HG03103 (cell line): ENCODE data around the gene MAP1LC3A.

Source experiments
- ATAC-seq: cut with Tn5 transposase; IDR thresholded peaks from one replicate; pipeline ENCODE4 v1.9.1; 2021; ENCODE audit warnings: low read depth; ENCODE audit not compliant: unreplicated experiment

The MAP1LC3A gene

DNA sequence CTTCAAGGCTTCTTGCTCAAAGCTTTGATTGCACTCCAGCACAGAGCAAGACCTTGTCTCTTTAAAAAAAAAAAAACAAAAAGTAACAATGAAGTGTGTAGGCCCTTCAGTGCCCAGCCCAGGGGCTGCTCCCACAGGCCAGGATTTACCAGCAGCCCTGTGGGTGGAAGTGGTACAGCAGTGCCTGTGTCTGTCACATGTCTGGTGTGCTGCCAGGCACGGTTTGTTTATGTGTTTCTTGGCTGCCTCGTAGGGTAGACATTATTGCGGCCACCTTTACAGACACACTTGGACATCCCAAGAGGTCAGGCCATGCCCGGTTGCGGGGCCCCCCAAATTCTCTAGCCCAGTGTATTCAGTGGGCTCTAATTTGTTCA lies 29.6 kb upstream of the MAP1LC3A start:
- no peak for ATAC-seq

DNA sequence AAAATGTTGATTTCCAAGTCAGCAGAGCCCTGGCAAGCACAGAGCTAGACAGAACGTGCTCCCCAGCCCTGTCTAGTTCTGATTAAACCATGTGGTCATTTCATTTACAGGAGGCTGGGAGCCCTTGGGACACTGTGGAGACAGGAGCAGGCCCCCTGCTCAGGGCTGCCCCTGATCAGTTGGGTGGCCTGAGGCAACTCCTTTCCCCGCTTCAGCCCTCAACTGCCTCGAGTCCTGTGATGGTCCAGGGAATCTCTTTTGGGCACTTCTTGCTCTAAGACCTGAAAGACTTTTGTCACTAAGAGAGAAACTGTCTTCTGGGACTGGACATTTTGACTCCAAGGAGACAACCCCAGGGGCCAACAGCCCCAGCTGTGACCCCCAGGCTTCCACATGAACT lies 28.8 kb upstream of the MAP1LC3A start:
- ATAC-seq, result no peak

DNA sequence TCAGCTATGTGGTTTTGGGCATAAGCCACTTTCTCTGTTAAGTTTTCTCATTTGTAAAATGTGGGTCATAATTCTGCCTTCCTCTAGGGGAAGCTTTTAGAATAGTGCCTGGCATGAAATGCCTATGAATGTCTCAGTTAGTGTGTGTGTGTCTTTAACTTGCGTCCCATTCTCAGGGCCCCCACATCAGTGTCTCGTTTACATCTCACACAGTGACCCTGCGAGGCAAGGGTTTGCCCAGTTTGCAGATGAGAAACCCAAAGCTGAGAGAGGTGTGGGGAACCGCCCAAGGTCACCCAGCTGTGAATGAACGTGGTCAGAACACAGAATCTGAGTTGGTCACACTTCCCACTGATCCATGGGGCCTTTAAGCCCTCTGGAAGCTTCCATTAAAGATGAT lies 28.2 kb upstream of the MAP1LC3A start:
- no peak for ATAC-seq

DNA sequence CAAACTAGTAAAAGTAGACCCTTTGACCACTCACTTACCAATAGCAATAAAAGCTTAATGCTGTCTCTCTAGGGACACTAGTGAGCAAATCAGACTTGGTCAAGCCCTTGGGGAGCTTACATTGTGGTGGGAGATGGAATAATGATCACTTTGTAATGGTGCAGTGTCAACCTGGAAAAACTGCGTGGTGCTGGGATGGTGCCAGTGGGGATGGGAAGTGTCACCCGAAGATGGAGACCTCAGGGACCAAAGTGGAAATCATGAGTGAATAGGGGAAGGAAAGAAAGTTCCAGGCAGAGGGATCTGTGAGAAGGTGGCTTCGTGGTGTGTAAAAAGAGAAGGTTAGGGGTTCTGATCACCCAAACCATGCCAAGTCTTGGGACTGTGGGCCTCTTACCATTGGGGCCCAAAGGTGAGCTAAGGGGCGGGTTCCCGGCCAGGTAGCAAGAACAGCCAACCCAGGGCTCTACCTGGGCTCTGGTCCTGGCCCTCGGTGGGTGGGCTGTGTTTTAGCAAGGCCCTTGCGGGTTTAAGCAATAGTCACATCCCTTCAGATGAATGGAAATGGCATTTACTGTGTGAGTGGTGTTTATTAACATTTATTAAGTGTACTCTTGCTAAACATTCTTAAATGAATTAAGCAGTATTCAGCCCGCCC lies 26.8 kb upstream of the MAP1LC3A start:
- ATAC-seq, result no peak

DNA sequence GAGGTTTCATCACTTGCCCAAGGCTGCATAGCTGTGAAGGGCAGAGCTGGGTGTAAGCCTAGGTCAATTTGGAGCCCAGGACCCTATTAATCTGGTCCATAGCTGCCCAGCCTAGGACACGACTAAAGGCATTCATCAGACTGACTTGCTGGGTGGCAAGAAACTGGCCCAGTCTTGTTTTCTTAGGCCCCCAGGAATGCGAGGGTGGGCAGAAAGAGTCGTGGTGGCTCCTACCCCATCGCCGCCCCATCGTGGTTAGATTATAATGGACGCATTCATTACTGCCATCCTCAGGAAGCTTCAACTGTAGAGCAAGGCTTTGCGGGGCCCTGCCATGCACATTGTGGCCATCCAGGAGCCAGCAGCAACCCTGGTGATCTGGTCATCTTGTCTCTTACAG lies 26.2 kb upstream of the MAP1LC3A start:
- ATAC-seq, result no peak

DNA sequence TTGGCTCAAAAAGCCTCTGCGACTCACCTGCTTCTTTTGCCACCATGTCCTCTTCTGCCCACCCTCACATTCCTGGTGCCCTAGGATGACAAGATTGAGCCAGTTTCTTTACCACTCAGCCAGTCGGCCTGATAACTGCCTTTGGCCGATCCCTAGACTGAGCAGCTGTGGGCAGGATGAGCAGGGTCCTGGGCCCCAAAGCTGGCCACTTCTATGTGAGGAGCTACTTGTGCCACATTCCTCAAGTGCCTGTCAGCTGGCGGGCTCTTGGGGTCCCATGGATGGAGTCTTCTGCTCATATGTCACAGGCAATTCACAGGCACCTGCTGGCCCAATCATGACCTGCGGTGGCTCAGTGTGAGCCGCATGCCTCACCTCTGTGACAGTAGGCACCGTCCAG lies 25.8 kb upstream of the MAP1LC3A start:
- no peak for ATAC-seq

DNA sequence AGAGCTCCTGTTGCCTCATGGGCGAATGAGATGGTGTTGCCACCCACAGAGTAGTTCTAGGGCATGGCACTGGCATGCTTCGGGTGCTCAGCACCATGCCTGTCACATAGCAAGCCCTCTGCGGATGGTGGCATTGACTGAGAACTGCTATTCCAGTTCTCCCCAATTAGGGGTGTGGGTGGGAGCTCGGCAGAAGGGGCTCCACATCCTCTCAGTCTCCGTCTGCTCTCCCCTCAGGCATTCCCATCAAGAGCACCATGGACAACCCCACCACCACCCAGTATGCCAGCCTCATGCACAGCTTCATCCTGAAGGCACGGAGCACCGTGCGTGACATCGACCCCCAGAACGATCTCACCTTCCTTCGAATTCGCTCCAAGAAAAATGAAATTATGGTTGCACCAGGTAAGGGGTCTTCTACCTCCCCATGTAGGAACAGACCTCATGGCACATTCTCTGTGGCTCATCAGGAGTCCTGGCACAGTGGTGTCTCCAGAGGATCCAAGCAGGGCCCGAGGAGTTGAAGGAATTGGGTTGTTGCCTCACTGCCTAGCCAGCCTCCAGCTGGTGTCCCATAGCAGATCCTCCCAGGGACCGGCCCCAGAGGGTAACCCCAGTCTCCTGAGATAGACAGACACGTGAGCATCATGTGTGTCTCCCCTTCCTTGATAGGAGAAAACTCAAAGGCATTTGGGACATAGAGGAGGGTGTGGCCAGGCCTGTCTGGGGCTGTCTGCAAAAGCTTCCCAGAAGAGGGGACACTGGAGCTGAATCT lies 23.9 kb upstream of the MAP1LC3A start:
- no peak for ATAC-seq

DNA sequence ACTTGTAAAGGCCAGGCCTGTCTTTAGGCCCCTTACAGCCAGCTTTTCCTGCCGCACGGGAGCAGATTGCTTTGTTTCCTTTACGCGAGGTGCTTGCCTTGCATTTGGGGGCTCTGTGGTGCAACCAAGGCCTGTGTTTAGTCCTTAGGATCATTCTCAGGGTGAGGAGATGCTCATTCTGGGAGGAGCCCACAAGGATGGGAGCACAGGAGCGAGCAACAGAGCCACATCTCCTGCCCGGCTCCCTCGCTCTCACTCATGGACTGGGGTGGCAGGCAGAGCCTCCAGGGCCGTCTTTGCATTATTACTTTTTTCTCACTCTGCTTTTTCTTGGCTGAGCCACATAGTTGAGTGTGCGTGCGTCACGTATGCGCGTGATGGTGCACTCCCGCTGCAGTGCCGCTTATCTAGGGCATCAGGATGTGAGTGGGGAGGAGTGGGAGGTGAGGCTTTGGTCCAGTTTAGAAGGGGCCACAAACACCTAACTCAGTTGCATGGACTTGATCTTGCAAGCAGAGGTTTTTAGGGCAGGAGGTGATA lies 23.1 kb upstream of the MAP1LC3A start:
- ATAC-seq, result no peak

DNA sequence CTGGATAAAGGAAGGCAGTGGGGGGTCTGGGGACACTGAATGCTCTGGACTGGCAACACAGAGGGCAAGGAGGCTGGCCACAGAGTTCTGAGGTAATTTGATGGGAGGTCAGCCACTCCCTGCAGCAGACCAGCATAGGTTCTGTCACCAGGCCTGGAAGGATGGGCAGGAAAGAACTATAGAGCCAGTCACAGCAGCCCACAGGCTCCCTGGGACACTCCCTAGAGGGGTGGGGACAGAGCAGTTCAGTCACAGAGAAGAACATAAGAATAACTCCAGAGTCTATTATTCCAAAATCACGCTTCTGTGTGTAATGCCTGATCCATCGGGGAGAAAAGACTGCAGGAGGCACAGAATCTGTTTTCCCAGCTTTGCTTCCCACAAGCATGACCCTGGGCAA lies 22.7 kb upstream of the MAP1LC3A start:
- no peak for ATAC-seq

DNA sequence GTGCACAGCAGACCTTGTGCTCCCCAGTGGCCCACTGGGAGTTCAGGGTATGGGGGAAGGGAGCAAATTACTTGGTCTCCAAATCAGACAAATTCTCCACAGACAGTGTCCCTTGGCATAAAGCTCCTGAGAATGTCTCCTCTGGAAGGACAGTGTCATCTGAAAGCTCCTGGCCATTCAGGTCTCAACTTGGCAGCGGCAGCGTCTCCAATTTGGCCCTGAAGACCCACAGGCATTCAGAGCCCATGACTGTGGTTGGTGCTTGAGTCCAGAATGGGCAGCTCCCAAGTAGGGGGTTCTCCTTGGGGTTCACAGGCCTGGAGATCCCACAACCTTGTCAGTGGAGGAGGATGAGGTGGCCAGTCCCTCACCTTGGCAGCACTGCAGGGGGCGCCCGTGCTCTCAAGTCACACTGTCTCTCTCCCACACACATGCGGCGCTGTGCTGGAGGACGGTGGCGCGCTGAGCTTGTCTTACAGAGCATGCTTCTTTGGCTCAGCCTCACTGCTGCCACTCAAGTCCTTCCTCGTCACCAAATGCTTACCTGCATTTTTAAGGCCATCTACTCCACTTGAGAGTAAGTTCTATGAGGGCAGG lies 21.6 kb upstream of the MAP1LC3A start:
- ATAC-seq, result no peak

DNA sequence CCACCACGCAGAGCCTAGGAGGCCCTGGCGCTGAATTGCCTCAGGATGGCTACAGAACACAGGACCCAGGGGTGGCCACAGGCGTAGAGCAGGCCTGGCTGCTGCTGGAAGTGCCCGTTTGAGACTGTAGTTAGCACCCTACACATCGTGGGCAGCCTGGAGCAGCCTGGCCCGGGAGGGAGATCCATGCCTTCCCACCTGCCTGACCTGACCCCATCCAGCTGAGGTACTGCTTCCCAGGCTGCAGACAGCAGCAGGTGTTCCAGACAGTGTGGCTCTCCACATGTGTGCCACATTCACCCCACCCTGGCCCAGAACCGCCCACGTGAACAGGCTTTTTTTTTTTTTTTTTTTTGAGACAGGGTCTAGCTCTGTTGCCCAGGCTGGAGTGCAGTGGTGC lies 20.9 kb upstream of the MAP1LC3A start:
- no peak for ATAC-seq

DNA sequence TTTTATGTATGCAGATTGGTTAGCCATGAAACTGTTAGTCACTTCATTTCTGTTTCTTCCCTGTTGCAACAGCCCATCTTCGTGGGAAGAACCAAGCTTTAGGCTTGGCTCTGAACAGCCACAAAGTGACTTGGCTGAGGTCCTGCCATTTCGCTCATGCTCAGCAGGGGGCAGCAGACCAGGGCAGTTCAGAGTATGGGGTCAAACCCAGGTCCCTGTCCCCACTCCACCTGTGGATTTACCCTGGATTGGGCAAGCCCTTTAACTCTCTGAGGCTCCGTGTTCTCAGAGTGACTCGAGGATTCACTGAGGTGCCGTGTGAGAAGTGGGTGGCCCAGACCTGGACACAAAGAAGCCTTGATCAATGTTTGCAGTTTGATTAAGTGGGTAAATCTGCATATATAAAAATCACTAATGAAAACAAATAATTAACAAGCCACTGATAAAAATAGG lies 19.8 kb upstream of the MAP1LC3A start:
- ATAC-seq, result no peak

DNA sequence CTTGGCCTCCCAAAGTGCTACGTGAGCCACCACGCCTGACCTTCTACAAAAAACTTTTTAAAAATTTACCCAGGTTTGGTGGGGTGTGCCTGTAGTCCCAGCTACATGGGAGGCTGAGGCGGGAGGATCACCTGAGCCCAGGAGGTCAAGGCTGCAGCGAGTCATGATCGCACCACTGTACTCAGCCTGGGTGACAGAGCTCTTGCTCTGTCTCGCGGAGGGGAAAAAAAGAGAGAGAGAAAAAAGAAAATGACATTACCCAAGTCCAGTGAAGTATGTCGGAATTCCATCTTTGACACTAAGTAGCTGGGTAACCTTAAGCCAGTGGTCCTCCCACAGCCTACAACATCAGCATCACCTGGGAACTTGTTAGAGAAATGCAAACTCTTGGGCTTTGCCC lies 18.8 kb upstream of the MAP1LC3A start:
- ATAC-seq, result no peak

DNA sequence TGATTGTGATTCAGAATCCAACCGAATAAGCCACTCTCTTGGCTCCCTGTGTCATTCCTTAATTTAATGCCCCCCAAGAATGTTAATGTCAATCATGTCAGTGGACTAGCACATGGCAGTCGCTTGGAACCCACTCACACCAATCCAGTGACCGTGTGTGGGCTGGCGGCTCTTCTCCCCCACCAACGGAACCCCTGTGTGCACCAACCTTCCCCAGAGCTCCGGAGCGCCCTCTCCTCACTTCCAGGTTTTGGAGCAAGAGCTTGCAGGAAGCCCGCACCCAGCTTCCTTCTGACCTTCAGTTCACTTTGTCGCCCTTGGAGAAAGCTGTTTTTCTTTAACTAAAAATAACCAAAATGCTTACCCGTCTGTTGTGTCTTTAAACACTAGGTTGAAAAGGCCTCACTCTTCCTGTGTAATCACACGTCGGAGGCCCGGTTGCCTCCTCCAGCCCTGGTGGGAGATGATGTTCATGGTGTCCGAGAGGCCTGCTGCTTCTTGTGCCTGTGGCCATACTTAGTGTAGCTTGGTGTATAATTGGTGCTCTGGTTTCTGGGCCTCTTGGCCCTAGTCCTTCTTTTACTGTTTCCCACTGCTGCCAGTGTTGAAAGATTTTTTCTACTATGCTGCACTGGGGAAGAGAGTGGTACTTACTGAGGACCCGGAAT lies 17.8 kb upstream of the MAP1LC3A start:
- no peak for ATAC-seq

DNA sequence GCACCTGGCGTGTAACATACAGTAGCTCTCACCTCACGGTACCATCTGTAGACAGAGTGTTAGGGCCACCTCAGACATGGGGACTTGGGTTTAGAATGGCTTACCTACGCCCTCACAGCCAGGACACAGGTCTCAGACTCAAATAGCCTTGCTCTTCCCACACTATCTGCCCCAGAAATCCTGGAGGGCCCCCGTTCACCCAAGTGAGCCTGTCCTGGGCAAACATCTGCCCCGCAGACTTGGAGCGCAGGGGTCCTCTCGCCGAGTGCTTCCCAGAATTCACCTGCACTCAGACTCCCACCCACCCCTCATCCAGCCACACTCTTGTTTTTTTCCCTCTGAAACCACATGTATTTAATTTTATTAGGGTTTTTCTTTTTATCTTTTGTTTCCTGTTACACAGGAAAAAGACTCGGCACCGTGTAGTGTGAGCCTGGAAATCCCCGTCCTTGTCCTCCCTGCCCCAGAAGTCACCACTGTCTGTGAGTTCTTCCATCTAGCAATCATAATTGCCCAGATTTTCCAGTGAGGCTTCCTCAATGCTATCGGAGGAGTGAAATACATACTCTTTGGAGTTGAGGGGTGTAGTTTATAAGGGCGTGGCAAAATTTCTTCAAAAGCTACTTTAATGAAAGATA lies 17.1 kb upstream of the MAP1LC3A start:
- no peak for ATAC-seq

DNA sequence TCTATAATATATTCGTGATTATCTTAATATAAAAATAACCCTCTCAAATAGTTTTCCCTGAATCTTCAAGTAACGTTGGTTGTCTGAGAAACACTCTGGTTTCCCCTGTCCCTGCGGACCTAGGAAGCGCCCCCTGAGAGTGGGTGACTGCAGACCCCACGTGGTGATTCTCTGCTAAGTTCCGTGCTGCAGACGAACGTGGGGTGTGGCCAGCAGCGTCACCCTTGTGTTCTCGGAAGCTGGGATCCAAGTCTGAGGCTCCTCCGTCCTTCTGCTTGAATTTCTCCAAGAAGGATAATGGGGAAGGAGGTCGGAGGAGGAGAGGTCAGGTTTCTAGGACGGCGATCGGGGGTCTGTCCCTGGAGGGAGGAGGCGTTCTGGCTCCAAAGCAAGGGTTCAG lies 16.6 kb upstream of the MAP1LC3A start:
- ATAC-seq, result no peak

DNA sequence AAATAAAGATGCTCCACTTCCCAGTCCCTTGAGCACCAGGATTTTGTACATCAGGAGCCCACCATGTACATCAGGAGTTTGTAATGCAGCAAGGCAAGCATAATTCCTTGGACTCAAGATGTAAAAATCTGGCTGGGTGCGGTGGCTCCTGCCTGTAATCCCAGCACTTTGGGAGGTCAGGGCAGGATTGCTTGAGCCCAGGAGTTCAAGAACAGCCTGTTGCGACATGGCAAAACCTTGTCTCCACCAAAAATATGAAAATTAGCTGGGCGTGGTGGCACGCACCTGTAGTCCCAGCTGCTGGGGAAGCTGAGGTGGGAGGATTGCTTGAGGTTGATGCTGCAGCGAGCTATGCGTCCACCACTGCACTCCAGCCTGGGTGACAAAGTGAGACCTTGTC lies 16.1 kb upstream of the MAP1LC3A start:
- ATAC-seq, result no peak

DNA sequence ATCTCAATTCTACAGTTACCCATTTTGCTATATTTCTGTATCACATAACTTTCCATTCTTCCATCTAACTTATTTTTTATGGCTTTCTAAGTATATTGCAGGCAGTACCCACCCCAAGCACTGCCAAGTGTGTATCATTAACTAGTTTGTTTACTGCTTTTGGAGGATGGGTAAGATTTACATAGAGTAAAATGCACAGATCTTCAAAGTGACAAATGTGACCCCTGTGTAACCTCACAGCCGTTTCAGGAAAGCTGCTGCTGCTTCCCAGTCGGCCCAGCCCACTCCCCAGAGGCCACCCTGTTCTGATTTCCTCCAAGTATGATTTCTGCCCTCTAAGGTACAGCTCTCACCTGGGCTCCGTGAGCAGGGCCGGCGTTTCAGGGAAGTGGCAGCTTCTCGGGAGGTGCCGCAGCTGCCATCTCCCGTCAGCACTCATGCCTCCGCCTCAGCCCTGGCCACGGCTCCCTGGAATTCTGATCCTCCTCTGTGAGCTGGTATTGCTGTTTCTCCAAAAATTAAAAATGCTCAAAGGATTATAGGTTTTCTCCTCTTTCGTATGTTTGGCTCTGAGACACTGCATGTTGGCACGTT lies 15.0 kb upstream of the MAP1LC3A start:
- no peak for ATAC-seq

DNA sequence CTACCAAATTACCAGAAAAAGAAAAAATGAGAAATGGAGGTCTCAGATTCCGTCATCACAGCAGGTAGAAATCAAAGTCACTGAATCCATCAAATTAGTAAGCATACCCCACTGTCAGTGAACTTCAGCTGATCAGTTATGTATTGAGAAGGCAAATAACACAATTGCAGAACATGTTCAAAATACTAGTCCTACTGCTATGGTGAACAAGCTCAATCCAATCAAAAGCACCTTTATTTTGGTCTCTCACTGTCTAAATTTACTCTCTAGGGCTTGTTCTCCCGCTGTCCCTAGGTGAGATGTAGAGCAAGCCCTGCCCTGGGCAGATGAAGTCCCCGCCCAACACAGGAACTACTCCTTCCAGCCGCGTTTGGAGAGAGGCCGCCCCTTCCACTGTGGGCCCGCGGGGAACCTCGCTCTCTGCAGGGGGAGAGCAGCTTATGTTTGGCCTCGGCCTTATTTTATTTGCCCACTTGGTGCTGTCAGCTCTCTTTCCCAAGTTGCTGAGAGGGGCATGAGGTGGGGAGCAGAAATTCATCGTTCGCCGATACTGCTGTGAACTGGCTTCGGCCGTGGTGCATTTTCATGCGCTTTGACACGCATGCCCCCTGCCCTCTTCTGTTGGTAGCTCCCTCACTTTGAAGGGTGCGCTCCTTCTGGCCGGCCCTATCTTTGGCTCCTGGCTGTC lies 14.3 kb upstream of the MAP1LC3A start:
- ATAC-seq, result no peak

DNA sequence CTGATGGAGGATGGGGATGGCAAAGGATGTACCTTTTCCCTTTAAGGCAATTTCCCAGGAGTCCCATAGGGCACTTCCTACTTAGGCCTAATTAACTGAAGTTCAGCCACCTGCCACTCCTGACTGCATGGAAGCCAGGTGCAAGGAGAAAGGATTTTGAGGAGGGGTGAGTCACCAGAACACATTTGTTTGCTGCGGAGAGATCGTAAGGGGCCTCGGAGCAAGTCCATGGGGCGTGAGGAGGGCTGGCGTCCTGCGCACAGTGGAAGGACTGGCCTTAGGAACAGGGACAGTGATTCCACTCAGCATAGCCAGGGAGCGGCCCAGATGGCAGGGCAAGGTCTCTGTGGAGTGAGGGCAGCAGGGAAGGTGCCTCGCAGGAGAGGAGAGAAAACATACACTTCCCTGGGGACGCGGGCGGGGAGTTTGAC lies 11.8 kb upstream of the MAP1LC3A start:
- no peak for ATAC-seq
